Naive thymus-derived CD8-positive, alpha-beta T cell (primary cell): ENCODE results near the gene SPNS2. TPM values are rescaled to one million over a fixed set of nuclear protein-coding genes. Genes with fewer than 3 reads are reported as not detected.

Experiments used
- ATAC-seq, 2 donors: fragments of 150-1000 bp; cut with Tn5 transposase in 1 of 2; sonication (Bioruptor Pico), chemical (Tn5 transposase) in 1 of 2; 1 replicate in 1 of 2; 2 replicates in 1 of 2; pipeline ENCODE4 v1.10.0; 2021; ENCODE audit warnings: mild to moderate bottlenecking in 2 of 2, moderate library complexity in 2 of 2
- POLR2A ChIA-PET: fragments of 350-600 bp; sonication (Branson Sonifier 250); formaldehyde crosslinking; loops from one replicate; lab custom pipeline; 2021; ENCODE audit warnings: antibody characterized with exemption; lab: Charles Lee
- DNase-seq, 10 donors: peaks; one replicate each; pipeline versions ENCODE4 v3.0.0 to v3.0.0-alpha.2; 2020 to 2022
- H3K27ac Mint-ChIP-seq, 10 donors: one replicate each; pipeline ENCODE4 v1.8.0; 2020 to 2022; ENCODE audit warnings: mild to moderate bottlenecking in 10 of 10, mixed read lengths in 10 of 10, moderate library complexity in 4 of 10, inconsistent platforms in 1 of 10
- H3K27me3 Mint-ChIP-seq, 5 donors: one replicate each; pipeline ENCODE4 v1.8.0; 2021 to 2022; ENCODE audit warnings: mixed read lengths in 5 of 5
- H3K36me3 Mint-ChIP-seq, 3 donors: one replicate each; pipeline ENCODE4 v1.8.0; 2020 to 2022; ENCODE audit warnings: mixed read lengths in 3 of 3, mild to moderate bottlenecking in 2 of 3, inconsistent platforms in 1 of 3
- H3K4me1 Mint-ChIP-seq, 4 donors: one replicate each; pipeline ENCODE4 v1.8.0; 2021 to 2022; ENCODE audit warnings: mixed read lengths in 4 of 4
- H3K4me3 Mint-ChIP-seq, 10 donors: one replicate each; pipeline ENCODE4 v1.8.0; 2020 to 2022; ENCODE audit warnings: mild to moderate bottlenecking in 10 of 10, mixed read lengths in 10 of 10, moderate library complexity in 6 of 10, inconsistent platforms in 1 of 10
- H3K9me3 Mint-ChIP-seq, 9 donors: one replicate each; pipeline ENCODE4 v1.8.0; 2020 to 2022; ENCODE audit warnings: mixed read lengths in 9 of 9, mild to moderate bottlenecking in 3 of 9, inconsistent platforms in 1 of 9, moderate library complexity in 1 of 9
- polyA plus RNA-seq, 3 donors: library from polyadenylated mRNA; unstranded; fragments of 300-500 nt; fragmentation: Illumina TruSeq; gene quantifications; one replicate each; pipeline ENCODE4 v1.2.3, GENCODE V29; 2021
- total RNA-seq, 8 experiments: library from RNA in 2 of 8; stranded (reverse) in 2 of 8; gene quantifications; one replicate each; pipeline ENCODE4 v1.2.3 and lab custom pipeline; 2021 to 2026

The SPNS2 gene
- total and polyA plus RNA-seq, 5 experiments from 2014 or later = 0.44 to 0.63 (median 0.53) TPM

DNA sequence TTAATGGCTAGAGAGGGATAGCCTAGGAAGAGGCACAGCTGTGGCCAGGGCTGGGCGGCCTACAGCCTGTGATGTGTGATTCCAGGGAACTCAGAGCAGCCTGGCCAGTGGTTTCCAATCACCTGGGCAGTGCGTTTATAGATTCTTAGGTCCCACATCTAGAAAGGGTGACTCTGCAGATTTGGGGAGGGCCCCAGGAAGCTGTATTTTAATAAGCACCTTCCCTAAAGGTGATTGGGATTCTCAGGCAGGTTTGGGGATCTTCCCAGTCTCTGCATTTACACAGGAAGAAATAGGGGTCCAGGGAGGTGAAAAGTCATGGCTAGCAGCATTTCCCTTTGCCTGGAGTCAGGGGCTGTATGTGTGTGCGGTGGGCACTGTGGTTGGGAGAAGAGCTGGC is 9.5 kb downstream of the SPNS2 start:
- Mint-ChIP-seq H3K9me3 (no peaks in the 10 kb centered on the region), H3K4me3 (peak overlapping the region in 1 of 10 donors; percentile 48), H3K27me3 (peaks cover 0 to 9% (median 1%) of the 10 kb centered on the region in 5 donors), H3K4me1 (peaks cover 30 to 48% (median 40%) of the 10 kb centered on the region in 4 donors), H3K27ac (peak overlapping the region in 3 of 10 donors; percentile 37 to 75 (median 73)), H3K36me3 (no peaks in the 10 kb centered on the region)
- POLR2A ChIA-PET = interaction anchor here (1.4 kb wide), 1 partner anchor 8 kb away, joined by 5 read pairs; no protein-coding TSS in a partner anchor
- DNase-seq (no peak), ATAC-seq (no peak)

GRCh38 chr17:4509401-4509800 is 10.7 kb downstream of the SPNS2 start:
- H3K4me3 Mint-ChIP-seq = peak overlapping the region in 5 of 10 donors; percentile 40 to 68 (median 48)
- peaks cover 24 to 37% (median 32%) of the 10 kb centered on the region in 4 donors for H3K4me1 Mint-ChIP-seq
- peaks cover 0 to 2% (median 0%) of the 10 kb centered on the region in 5 donors for H3K27me3 Mint-ChIP-seq
- ATAC-seq (peak; percentile 73 to 83), DNase-seq (peak in 2 of 10 donors; percentile 29 to 33)
- peak overlapping the region in 5 of 10 donors; percentile 29 to 87 (median 67) for H3K27ac Mint-ChIP-seq
- no peaks in the 10 kb centered on the region for H3K9me3 Mint-ChIP-seq
- POLR2A ChIA-PET = interaction anchor here (1.4 kb wide), 1 partner anchor 9 kb away, joined by 5 read pairs; no protein-coding TSS in a partner anchor
- no peaks in the 10 kb centered on the region for H3K36me3 Mint-ChIP-seq

DNA sequence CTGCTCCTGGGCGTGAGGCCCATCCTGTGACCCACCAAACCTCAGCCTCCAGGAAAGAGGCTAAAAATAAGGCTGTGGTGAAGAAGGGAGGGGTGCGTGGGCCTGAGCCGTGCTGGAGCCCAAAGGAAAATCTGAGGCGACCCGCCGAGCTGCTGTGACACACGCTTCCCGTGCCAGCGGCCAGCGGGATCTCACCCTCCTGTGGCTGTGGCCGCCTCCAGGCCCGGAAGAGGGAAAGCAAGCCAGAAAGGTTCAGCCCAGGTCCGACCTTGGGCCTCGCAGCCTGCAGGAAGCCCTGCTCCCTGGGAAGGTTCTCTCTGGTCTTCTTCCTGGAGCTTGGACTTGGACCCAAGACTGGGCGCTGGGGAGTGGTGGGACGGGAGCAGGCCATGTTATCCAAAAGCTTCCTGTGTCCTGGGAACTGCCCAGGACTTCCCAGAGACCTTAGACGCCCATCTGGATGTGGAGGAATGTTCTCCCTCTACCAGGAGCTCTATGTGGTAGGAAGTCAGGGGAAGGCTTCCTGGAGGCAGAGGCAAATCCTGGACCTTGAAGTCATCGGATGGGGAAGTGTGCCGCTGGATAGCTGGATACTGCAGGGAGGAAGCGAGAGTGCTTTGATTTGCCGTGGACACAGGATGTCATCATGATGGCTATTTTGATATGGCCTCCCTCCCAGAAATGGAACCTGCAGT is 11.4 kb downstream of the SPNS2 start:
- no peaks in the 10 kb centered on the region for H3K9me3 Mint-ChIP-seq
- no peak for ATAC-seq
- H3K4me3 Mint-ChIP-seq = peak overlapping the region in 1 of 10 donors; percentile 49
- POLR2A ChIA-PET = interaction anchor here (1.4 kb wide), 1 partner anchor 10 kb away, joined by 5 read pairs; no protein-coding TSS in a partner anchor
- no peak for DNase-seq
- H3K36me3 Mint-ChIP-seq = no peaks in the 10 kb centered on the region
- peaks cover 0 to 2% (median 0%) of the 10 kb centered on the region in 5 donors for H3K27me3 Mint-ChIP-seq
- H3K27ac Mint-ChIP-seq = peak overlapping the region in 4 of 10 donors; percentile 29 to 64 (median 42)
- peaks cover 19 to 30% (median 25%) of the 10 kb centered on the region in 4 donors for H3K4me1 Mint-ChIP-seq

GRCh38 chr17:4510618-4510941 is 11.9 kb downstream of the SPNS2 start:
- POLR2A ChIA-PET = no interaction called here
- peak overlapping the region in 5 of 10 donors; percentile 11 to 50 (median 34) for H3K27ac Mint-ChIP-seq
- no peak for DNase-seq

GRCh38 chr17:4511199-4511932 is 12.7 kb downstream of the SPNS2 start:
- Mint-ChIP-seq H3K27ac (peak overlapping the region in 3 of 10 donors; percentile 37 to 83 (median 67)), H3K36me3 (no peaks in the 10 kb centered on the region), H3K4me3 (no peak overlapping the region), H3K9me3 (no peaks in the 10 kb centered on the region), H3K4me1 (peaks cover 18 to 28% (median 23%) of the 10 kb centered on the region in 4 donors), H3K27me3 (no peaks in the 10 kb centered on the region)
- DNase-seq (no peak), ATAC-seq (no peak)
- POLR2A ChIA-PET = no interaction called here

More at GRCh38 chr17:4510618-4510941, 11.9 kb downstream of the SPNS2 start:
- Mint-ChIP-seq H3K4me1 (peaks cover 18 to 28% (median 23%) of the 10 kb centered on the region in 4 donors), H3K4me3 (no peak overlapping the region), H3K36me3 (no peaks in the 10 kb centered on the region), H3K27me3 (no peaks in the 10 kb centered on the region), H3K9me3 (no peaks in the 10 kb centered on the region)
- ATAC-seq = no peak

DNA sequence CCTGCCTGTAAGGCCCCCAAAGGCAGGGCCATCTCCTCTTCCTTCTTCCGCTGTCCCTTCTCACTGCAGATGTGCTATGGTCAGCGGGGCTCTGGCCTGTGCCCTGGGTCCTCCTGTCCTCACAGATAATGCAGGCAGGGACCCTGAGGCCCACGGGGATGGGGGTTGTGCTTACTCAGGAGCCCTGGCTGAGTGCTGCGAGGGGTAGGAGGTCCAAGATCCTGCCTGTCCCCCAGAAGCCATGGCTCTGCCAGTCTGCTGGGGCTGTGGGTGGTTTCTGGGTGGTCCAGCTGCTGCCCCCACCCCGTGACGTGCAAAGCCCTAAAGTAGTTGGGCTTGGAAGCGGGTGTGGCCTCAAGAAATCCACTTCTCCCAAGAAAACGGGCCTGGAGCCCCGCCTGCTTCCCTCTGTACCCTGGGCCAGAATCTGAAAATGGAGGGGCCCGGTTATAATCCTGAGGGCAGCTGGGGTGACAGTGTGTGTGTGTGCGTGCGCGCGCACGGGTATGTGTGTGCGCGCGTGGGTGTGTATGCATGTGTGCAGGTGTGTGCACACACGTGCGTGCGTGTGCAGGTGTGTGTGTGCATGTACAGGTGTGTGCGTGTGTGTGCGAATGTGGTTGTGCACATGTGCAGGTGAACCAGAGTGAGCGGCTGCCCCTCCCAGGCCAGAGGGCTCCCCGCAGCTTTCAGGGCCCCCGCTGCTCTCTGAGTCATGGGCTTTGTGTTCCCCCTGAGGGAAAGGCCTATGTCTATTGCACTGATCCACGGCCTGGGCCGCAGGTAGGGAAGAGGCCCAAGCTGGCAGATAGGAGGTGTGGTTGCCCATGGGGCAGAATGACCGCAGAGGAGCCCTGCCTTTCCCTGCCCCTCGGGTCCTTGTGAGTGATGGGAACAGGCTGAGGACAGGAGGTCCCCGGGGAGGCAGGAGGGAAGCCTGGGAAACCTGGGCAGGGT is 13.8 kb downstream of the SPNS2 start:
- DNase-seq = no peak
- POLR2A ChIA-PET = no interaction called here
- Mint-ChIP-seq H3K4me3 (no peak overlapping the region), H3K4me1 (peaks cover 17 to 26% (median 21%) of the 10 kb centered on the region in 4 donors), H3K27me3 (no peaks in the 10 kb centered on the region), H3K36me3 (no peaks in the 10 kb centered on the region), H3K9me3 (no peaks in the 10 kb centered on the region), H3K27ac (peak overlapping the region in 2 of 10 donors; percentile 37 to 69)
- ATAC-seq = no peak

- POLR2A ChIA-PET = interaction anchor here (0.5 kb wide), 1 partner anchor 318 kb away, joined by 6 read pairs; no protein-coding TSS in a partner anchor
- no peak overlapping the region for H3K4me3 Mint-ChIP-seq
- H3K36me3 Mint-ChIP-seq = no peaks in the 10 kb centered on the region
- DNase-seq = no peak
- peaks cover 15 to 22% (median 17%) of the 10 kb centered on the region in 4 donors for H3K4me1 Mint-ChIP-seq
- H3K27ac Mint-ChIP-seq = no peak overlapping the region
- peaks cover 0 to 1% (median 0%) of the 10 kb centered on the region in 5 donors for H3K27me3 Mint-ChIP-seq
- no peaks in the 10 kb centered on the region for H3K9me3 Mint-ChIP-seq
- ATAC-seq = no peak
These were observed 14.7 kb downstream of the SPNS2 start for GRCh38 chr17:4513113-4514032.

DNA sequence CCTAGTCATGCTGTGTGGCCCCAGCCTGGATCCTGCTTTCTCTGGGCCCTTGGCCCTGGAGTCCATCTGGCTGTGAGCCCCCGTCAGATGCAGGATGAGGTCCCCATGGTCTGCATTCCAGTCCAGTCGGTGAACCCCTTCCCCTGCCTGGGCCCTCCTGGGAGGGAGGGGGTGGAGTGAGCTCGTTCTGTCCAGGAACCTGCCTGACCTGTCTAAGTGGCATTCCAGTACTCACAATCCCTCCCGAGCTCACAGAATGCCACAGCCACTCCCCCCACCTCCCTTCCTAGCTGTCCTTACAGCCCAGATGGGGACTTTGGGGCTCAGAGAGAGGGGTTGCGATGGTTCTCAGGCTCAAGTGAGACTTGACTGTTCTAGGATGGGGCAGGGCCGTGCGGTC is 15.5 kb downstream of the SPNS2 start:
- Mint-ChIP-seq H3K9me3 (no peaks in the 10 kb centered on the region), H3K36me3 (no peaks in the 10 kb centered on the region), H3K4me3 (no peak overlapping the region), H3K27me3 (peaks cover 0 to 1% (median 0%) of the 10 kb centered on the region in 5 donors), H3K27ac (peak overlapping the region in 1 of 10 donors; percentile 28), H3K4me1 (peaks cover 7 to 14% (median 10%) of the 10 kb centered on the region in 4 donors)
- ATAC-seq = no peak
- POLR2A ChIA-PET = no interaction called here
- no peak for DNase-seq

DNA sequence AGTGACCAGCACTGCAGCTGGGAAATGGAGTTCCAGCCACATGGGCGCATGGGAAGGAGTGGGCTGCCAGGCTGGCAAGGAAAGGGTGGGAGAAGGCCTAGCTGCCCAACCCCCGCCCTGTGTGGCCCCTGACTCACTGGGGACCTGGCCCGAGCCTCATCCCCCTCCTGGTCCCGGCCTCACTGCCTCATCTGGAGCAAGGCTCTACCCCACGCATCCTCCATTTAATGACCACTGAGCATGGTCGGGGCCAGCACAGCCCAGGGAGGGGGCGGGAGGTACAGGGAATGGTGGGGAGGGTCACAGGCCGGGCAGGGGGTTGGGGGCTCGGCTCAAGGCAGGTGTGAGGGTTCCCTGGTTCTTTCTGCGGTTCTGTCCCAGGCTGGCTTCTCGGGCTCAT is 16.1 kb downstream of the SPNS2 start:
- Mint-ChIP-seq H3K4me3 (no peak overlapping the region), H3K4me1 (peaks cover 1 to 8% (median 4%) of the 10 kb centered on the region in 4 donors), H3K27ac (peak overlapping the region in 1 of 10 donors; percentile 28), H3K9me3 (no peaks in the 10 kb centered on the region), H3K27me3 (peaks cover 0 to 1% (median 0%) of the 10 kb centered on the region in 5 donors), H3K36me3 (no peaks in the 10 kb centered on the region)
- DNase-seq (no peak), ATAC-seq (no peak)
- POLR2A ChIA-PET = no interaction called here

DNA sequence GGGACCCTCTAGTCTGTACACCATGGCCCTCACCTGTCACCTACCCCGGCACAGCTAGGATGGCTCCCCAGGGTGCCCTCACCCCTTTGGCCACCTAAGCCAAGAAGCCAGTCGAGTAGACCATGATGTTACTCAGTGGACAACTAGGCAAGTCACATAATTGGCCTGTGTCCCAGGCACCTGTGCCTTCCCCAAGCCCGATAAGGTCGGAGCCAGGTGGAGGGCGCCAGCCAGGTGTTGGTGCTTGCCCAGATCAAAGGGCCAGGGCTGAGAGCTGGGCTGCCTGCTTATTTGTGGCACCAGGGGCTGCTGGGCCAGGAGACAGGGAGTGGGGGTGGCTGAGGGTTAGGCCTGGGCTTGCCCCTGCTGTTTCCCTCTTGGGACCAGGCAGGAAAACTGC is 16.8 kb downstream of the SPNS2 start:
- POLR2A ChIA-PET = no interaction called here
- H3K4me1 Mint-ChIP-seq = peaks cover 0 to 5% (median 3%) of the 10 kb centered on the region in 4 donors
- no peak overlapping the region for H3K27ac Mint-ChIP-seq
- no peak overlapping the region for H3K4me3 Mint-ChIP-seq
- peaks cover 0 to 1% (median 0%) of the 10 kb centered on the region in 5 donors for H3K27me3 Mint-ChIP-seq
- ATAC-seq (no peak), DNase-seq (no peak)
- H3K9me3 Mint-ChIP-seq = no peaks in the 10 kb centered on the region
- no peaks in the 10 kb centered on the region for H3K36me3 Mint-ChIP-seq

DNA sequence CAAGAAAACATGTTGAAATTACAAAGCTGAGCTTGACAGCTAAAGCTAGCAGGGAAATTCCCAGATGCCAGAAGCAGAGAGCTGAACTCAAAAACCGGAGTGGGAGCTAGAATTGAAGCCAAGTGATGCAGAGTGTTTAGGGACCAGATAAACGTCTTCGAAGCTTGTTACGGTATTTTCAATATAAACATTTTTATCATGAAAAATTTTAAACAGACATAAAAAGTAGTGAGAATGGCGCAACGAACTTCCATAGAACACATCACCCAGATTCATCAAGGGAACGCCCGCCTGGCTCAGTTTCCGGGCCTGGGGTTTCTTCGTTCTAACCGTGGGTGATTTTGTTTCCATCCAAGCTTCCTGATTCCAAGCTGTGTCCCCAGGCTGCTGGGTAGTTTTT is 18.1 kb downstream of the SPNS2 start:
- DNase-seq (no peak), ATAC-seq (no peak)
- H3K27me3 Mint-ChIP-seq = peaks cover 0 to 1% (median 0%) of the 10 kb centered on the region in 5 donors
- H3K36me3 Mint-ChIP-seq = no peaks in the 10 kb centered on the region
- H3K9me3 Mint-ChIP-seq = no peaks in the 10 kb centered on the region
- POLR2A ChIA-PET = no interaction called here
- no peak overlapping the region for H3K4me3 Mint-ChIP-seq
- H3K4me1 Mint-ChIP-seq = peaks cover 0 to 1% (median 0%) of the 10 kb centered on the region in 4 donors
- no peak overlapping the region for H3K27ac Mint-ChIP-seq
